OCI-LY7 (cell line): Measurements from ENCODE around the gene CYP2B6. TPM values are rescaled to one million over a fixed set of nuclear protein-coding genes. Genes with fewer than 3 reads are reported as not detected.

Source experiments
- BruUV-seq: library from RNA; stranded (reverse); fragments of 400-500 nt; replicated peaks from 2 replicates; lab custom pipeline; 2021; lab: Mats Ljungman, UMichigan
- CTCF ChIA-PET: fragments of 300-600 bp; sonication (Branson Sonifier 250); formaldehyde crosslinking; loops from one replicate; lab custom pipeline; 2022; ENCODE audit warnings: antibody characterized with exemption; ENCODE audit not compliant: unreplicated experiment; lab: Charles Lee
- POLR2A ChIA-PET: fragments of 300-600 bp; sonication (Branson Sonifier 250); formaldehyde crosslinking; loops from one replicate; lab custom pipeline; 2022; ENCODE audit warnings: antibody characterized with exemption; lab: Charles Lee
- DNase-seq: peaks from one replicate; pipeline ENCODE4 v3.0.0-alpha.2; 2015; ENCODE audit warnings: low spot score
- H2AFZ ChIP-seq: fragments of 200-600 bp; sonication (generic), shearing (Covaris generic); 2 replicates; pipeline ENCODE4 v1.6.1; 2014; ENCODE audit warnings: mild to moderate bottlenecking, antibody characterized with exemption, low read length, moderate library complexity
- H3K27ac ChIP-seq: fragments of 200-600 bp; sonication (generic); 2 replicates; pipeline ENCODE4 v1.5.1; 2014; ENCODE audit warnings: mixed run types, low read depth, mild to moderate bottlenecking, moderate library complexity, low read length, inconsistent platforms; ENCODE audit not compliant: poor library complexity, severe bottlenecking
- H3K36me3 ChIP-seq: fragments of 200-600 bp; sonication (generic); 2 replicates; pipeline ENCODE4 v1.6.1; 2014; ENCODE audit warnings: mild to moderate bottlenecking, antibody characterized with exemption, low read length, moderate library complexity, mixed read lengths; ENCODE audit not compliant: insufficient read depth
- H3K4me1 ChIP-seq: fragments of 200-600 bp; sonication (generic); 2 replicates; pipeline ENCODE4 v1.5.1; 2014; ENCODE audit warnings: mild to moderate bottlenecking, low read length; ENCODE audit not compliant: insufficient read depth, poor library complexity, severe bottlenecking
- H3K4me2 ChIP-seq: fragments of 200-600 bp; sonication (generic); 2 replicates; pipeline ENCODE4 v1.6.1; 2014; ENCODE audit warnings: mild to moderate bottlenecking, low read length
- H3K4me3 ChIP-seq: fragments of 200-600 bp; sonication (generic); 2 replicates; pipeline ENCODE4 v1.5.1; 2014; ENCODE audit warnings: mild to moderate bottlenecking, low read depth, low read length; ENCODE audit not compliant: poor library complexity, severe bottlenecking
- H3K79me2 ChIP-seq: fragments of 200-600 bp; sonication (generic); 2 replicates; pipeline ENCODE4 v1.6.1; 2016; ENCODE audit warnings: low read depth, mild to moderate bottlenecking, low read length, moderate library complexity, mixed read lengths; ENCODE audit not compliant: insufficient read depth
- H3K9me2 ChIP-seq: fragments of 200-600 bp; sonication (generic); 2 replicates; pipeline ENCODE4 v1.6.1; 2016; ENCODE audit warnings: mild to moderate bottlenecking, low read length, mixed read lengths; ENCODE audit not compliant: insufficient read depth
- H3K9me3 ChIP-seq: fragments of 200-600 bp; sonication (generic); 2 replicates; pipeline ENCODE4 v1.6.1; 2014; ENCODE audit warnings: mild to moderate bottlenecking, mixed run types, low read length, mixed read lengths
- H4K20me1 ChIP-seq: fragments of 200-600 bp; sonication (generic); 2 replicates; pipeline ENCODE4 v1.6.1; 2014; ENCODE audit warnings: mild to moderate bottlenecking, antibody characterized with exemption, low read length, moderate library complexity, mixed read lengths; ENCODE audit not compliant: insufficient read depth
- CTCF ChIP-seq: fragments of 200-600 bp; sonication (generic); conservative IDR thresholded peaks from 2 replicates; pipeline ENCODE4 v1.5.1; 2014; ENCODE audit warnings: mild to moderate bottlenecking, antibody characterized with exemption, low read length, moderate library complexity, mixed read lengths
- EZH2phosphoT487 ChIP-seq: fragments of 200-600 bp; sonication (generic); IDR thresholded peaks from 2 replicates; pipeline ENCODE4 v1.6.1; 2018; ENCODE audit warnings: low read depth, borderline replicate concordance, mild to moderate bottlenecking, mixed run types, antibody characterized with exemption, low read length, moderate library complexity, mixed read lengths
- intact Hi-C: fragments of 100-400 bp; cut with micrococcal nuclease; formaldehyde crosslinking; loops from one replicate; pipeline ENCODE4 v1.10.0; 2022; ENCODE audit not compliant: unreplicated experiment
- total RNA-seq, 2 experiments: library from RNA; depleted of rRNA in 1 of 2; stranded (reverse); fragments of >200 nt in 1 of 2; shearing (Covaris generic) in 1 of 2; gene quantifications; 2 replicates each; pipeline ENCODE4 v1.2.3, GENCODE V29; 2014 to 2022

The CYP2B6 gene
- total RNA-seq, 2 experiments from 2014 or later = not detected

GRCh38 chr19:41027273-41027967 lies 36.3 kb downstream of the CYP2B6 start:
- Histone ChIP-seq H3K79me2 (no peaks in the 10 kb centered on the region), H3K36me3 (no peaks in the 10 kb centered on the region), H3K27ac (no peak overlapping the region), H3K4me2 (no peak overlapping the region), H3K9me3 (no peaks in the 10 kb centered on the region), H2AFZ (no peak overlapping the region), H3K4me1 (no peaks in the 10 kb centered on the region), H4K20me1 (no peaks in the 10 kb centered on the region), H3K9me2 (no peaks in the 10 kb centered on the region), H3K4me3 (no peak overlapping the region)
- intact Hi-C loops = no loop called here
- DNase-seq = no peak
- TF ChIP-seq EZH2phosphoT487 (no peak), CTCF (no peak)
- BruUV-seq = no TSS peak
- ChIA-PET POLR2A (no interaction called here), CTCF (no interaction called here)

GRCh38 chr19:41029524-41030432 lies 38.7 kb downstream of the CYP2B6 start:
- DNase-seq = no peak
- H3K4me1 ChIP-seq = no peaks in the 10 kb centered on the region
- H3K79me2 ChIP-seq = no peaks in the 10 kb centered on the region
- no TSS peak for BruUV-seq
- no peaks in the 10 kb centered on the region for H3K9me2 ChIP-seq
- H3K9me3 ChIP-seq = no peaks in the 10 kb centered on the region
- H3K4me2 ChIP-seq = no peak overlapping the region
- intact Hi-C loops = no loop called here
- H3K36me3 ChIP-seq = no peaks in the 10 kb centered on the region
- ChIA-PET CTCF (no interaction called here), POLR2A (no interaction called here)
- no peak overlapping the region for H2AFZ ChIP-seq
- no peak for TF ChIP-seq EZH2phosphoT487
- TF ChIP-seq CTCF = no peak
- no peak overlapping the region for H3K4me3 ChIP-seq
- no peaks in the 10 kb centered on the region for H4K20me1 ChIP-seq
- no peak overlapping the region for H3K27ac ChIP-seq
